LNCAP (cell line): ENCODE results near the gene DCDC2B.

Source experiments
- TF ChIP-seq, protein P1 (sequence below): fragments of 450-650 bp; IDR thresholded peaks from 2 replicates; pipeline ENCODE4 v1.5.1; 2017; ENCODE audit warnings: mild to moderate bottlenecking

Gene DCDC2B

DNA sequence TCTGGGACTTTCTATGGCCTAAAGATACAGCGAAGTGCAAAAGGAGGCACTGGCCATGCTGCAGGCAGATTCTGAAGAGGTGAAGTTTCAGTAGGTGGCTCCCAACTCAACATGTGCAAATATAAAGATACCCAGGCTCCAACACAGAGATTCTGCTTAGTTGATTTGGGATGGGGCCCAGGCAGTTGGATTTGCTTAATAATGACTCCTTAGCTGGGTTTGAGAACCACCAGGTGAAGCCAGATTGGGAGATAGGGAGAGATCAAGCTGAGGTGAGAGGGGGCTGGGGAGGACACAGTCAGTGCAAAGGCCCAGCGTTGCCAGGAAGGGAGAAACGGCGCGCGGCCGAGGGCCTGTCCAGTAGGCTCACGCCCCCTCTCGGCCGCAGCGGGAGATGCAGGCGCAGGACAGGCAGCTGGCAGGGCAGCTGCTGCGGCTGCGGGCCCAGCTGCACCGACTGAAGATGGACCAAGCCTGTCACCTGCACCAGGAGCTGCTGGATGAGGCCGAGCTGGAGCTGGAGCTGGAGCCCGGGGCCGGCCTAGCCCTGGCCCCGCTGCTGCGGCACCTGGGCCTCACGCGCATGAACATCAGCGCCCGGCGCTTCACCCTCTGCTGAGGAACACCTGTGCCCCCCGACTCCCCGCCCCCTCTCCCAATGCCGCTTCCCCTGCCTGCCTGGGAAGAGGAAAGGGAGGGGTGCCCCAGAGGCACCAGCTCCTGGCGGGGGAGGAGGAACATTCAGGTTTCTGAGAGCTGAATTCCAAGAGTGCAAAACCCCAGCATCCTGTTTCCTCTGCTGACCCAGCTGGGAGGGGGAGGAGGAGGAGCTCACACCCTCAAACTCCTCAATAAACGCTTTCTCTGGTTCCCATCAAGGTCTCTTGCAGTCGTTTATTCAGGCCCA lies 39.3 kb downstream of the DCDC2B start:
- TF ChIP-seq, protein P1, sequence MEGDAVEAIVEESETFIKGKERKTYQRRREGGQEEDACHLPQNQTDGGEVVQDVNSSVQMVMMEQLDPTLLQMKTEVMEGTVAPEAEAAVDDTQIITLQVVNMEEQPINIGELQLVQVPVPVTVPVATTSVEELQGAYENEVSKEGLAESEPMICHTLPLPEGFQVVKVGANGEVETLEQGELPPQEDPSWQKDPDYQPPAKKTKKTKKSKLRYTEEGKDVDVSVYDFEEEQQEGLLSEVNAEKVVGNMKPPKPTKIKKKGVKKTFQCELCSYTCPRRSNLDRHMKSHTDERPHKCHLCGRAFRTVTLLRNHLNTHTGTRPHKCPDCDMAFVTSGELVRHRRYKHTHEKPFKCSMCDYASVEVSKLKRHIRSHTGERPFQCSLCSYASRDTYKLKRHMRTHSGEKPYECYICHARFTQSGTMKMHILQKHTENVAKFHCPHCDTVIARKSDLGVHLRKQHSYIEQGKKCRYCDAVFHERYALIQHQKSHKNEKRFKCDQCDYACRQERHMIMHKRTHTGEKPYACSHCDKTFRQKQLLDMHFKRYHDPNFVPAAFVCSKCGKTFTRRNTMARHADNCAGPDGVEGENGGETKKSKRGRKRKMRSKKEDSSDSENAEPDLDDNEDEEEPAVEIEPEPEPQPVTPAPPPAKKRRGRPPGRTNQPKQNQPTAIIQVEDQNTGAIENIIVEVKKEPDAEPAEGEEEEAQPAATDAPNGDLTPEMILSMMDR, result peak; percentile 57

DNA sequence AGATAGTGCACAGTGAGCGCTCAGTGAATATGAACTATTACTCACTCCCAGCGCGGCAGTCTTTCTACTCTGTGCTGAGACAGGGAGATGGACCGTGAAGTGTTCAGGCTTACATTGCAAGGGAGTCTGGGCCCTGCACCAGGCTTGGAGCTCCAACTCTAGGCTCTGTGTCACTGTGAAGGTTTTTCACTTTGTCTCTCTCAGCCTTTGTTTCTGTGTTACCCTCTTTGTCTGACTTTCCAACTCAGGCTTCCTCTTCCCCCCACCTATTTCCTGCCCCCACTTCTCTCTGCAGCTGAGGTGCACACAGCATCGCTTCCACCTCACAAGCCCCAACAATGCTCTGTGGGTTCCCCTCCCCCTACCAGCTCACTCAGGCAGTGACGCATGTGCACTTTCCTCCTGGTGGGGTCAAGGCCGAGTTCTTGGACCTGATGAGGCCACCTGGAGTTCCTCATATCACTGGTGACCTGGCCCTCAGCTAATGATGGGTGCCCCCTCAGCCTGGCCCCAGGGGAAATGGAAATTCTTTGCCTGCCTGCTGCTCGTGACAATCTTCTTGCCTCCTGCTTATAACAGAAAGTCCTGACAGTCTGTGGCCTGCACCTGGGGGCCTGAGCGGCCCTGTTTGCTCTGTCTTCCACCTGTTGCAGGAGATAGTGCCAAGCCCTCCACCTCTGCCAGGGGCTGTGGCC lies 41.1 kb downstream of the DCDC2B start:
- TF ChIP-seq, protein P1, result no peak

DNA sequence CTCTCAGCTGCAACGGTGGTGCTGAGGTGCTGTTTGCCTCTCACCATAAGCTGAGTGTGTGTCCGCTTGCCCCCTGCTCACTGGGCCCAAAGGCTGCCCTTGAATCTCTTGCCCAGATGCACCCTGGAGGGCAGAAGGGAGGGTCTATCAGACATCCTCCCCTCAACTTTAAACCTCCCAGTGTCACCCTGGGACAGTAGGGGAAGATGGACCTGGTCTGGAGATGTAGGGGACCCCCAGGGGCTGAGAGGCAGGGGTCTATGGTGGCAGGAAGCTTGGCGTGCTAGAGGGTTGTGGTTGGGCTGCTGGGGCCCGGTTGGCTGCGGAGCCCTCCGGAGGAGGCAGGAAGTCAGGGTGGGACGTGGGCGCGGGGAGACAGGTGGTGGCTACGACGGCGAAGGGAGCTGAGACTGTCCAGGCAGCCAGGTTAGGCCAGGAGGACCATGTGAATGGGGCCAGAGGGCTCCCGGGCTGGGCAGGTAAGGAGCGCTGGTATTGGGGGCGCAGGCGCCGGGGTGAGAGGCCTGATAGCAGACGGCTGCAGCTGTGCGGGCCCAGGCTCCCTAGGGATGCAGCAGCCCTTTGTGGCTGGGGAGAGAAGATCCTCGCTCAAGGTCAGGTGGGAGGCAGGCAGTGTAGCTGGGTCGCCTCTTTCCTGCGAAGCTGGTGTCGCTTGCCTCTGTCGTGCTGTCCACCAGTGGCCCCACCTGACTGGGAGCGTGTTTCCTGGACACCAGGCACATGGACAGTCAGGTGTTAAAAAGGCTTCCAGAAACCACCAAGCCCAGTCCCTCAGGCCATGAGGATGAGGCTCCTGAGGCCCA lies 42.2 kb downstream of the DCDC2B start, which contains the start of gene LCK:
TSS of gene LCK (plus strand) at position 373 of the 824 bp plus-strand sequence. CDS start 23,065 bp downstream, outside the sequence.
- TF ChIP-seq, protein P1, result no peak

DNA sequence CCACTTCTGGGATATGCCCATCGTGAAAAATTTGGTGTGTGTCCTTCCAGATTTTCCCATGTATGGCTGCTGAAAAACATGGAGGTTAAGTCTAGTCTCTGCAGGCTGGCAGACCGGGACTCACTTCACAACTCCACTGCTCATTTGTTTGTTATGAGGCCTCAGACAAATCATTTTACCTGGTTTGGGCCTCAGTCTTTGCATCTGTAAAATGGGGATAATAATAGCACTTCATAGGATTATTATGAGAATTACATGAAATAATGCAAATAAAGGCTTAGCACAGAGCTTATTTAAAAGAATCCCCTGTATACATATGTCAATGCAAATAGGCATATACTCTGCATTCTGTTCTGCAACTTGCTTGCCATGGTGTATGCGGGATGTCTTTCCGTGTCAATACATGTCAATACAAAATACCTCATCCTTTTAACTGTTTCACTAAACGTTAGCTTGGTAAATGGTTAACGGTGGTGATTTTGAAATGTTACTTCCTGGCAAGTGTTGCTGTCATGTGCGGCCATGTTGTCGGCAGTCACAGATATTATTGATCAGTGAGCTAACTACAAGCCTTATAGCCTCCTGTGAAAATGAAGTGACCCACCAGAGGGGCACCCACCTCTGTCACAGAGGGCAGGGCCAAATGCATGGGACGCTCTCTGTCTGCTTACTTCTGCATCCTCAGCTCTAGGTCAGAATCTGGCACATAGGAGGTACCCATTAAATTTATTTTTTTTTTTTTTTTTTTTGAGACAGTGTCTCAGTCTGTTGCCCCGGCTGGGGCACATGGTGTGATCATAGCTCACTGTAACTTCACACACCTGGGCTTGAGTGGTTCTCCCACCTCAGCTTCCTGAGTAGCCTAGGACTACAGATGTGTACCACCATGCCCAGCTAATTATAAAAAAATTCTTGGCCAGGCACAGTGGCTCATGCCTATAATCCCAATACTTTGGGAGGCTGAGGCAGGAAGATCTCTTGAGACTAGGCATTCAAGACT lies 46.5 kb downstream of the DCDC2B start:
- TF ChIP-seq, protein P1, result no peak

DNA sequence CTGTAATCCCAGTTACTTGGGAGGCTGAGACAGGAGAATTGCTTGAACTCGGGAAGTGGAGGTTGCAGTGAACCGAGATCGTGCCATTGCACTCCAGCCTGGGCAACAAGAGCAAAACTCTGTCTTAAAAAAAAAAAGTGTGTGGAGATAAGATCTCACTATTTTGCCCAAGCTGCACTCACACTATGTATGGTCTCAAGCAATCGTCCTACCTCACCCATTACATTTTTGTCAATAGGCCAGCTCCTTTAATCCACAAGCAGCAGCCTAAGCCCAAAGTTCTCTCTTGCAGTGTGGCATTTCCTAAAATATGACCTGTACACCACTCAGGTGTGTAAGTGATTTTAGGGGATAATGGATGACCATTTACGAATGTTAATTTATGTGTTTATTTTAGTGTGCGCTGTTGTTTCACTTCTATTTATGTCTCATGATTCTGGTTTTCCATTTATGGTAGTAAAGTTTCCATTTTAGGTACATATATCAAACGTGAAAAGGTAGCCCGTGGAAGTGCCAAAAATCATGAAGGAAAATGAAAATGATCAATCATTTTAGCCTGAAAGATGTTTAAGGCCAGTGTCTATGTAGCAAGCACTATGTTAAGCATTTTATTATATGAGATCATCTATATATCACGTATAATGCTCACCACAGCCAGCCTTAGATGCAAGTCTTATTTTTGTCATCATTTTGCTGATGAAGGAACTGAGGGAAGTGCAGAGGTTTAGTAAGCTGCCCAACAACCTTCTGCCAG lies 47.8 kb downstream of the DCDC2B start:
- TF ChIP-seq, protein P1, result no peak

DNA sequence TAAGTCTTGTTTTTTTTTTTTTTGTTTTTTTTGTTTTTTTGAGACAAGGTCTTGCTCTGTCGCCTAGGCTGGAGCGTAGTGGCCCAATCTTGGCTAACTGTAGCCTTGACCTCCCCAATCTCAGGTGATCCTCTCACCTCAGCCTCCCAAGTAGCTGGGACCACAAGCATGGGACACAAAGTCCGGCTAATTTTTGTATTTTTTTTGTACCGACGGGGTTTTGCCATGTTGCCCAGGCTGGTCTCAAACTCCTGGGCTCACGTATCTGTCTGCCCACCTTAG lies 48.3 kb downstream of the DCDC2B start:
- TF ChIP-seq, protein P1, result no peak
